GM19395 (cell line): ENCODE results near the gene BMP3.
"Not testable (repeated sequence)": the region's sequence is repeated elsewhere in the genome, so short reads cannot be mapped to it uniquely, and the experiment has no call there.

Experiments used
- ATAC-seq: cut with Tn5 transposase; IDR thresholded peaks from one replicate; pipeline ENCODE4 v1.9.1; 2021; ENCODE audit warnings: mild to moderate bottlenecking, moderate library complexity; ENCODE audit not compliant: unreplicated experiment

Gene BMP3, protein sequence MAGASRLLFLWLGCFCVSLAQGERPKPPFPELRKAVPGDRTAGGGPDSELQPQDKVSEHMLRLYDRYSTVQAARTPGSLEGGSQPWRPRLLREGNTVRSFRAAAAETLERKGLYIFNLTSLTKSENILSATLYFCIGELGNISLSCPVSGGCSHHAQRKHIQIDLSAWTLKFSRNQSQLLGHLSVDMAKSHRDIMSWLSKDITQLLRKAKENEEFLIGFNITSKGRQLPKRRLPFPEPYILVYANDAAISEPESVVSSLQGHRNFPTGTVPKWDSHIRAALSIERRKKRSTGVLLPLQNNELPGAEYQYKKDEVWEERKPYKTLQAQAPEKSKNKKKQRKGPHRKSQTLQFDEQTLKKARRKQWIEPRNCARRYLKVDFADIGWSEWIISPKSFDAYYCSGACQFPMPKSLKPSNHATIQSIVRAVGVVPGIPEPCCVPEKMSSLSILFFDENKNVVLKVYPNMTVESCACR

DNA sequence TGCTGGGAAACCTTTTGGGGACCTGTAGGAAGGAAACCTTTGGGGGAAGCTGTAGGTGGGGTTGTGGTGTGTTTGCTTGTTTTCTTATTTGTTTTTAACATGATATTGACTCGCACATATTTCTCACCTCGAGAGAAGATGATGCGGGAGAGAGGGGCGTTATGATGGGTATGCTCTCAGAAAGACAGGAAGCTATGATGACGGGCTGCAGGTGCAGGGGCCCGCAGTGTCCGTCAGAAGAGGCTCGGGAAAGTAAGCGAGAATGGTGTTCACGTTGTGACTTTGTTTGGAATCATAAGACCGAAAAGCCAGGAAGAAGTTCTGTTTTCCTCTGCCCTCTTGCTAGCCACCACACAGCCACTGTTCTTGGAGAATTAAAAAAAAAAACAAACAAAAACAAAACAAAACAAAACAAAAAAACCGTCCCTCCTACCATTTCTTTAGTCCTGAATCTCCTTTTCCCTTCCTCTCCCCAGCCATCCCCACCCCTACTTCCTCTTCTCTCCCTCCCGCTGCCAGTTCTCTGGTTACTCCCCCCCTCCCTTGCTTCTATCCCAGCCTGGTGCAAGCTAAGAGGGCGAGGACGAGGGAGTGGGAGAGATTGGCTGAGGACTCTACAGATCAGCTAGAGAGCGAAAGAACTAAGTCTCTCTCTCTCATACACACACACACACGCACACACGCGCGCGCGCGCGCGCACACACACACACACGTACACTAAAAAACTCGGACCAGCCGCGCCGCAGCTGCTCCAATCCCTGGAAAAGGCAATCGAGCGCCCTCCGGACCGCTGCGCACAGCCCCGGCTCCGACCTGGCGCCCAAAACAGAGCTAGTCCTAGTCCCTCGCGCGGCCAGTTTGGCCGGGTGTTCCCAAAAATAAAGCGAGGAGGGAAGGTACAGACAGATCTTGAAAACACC is at the start of gene BMP3:
Gene BMP3, plus strand, starts transcription at position 648 of the 920 bp plus-strand sequence. CDS start 577 bp downstream, outside the sequence.
- ATAC-seq = no peak

- ATAC-seq = no peak
Observed at GRCh38 chr4:80986011-80986410, 44.5 kb upstream of the BMP3 start.

- peak; percentile 86 for ATAC-seq
Observed at GRCh38 chr4:80989921-80990544, 40.5 kb upstream of the BMP3 start.

DNA sequence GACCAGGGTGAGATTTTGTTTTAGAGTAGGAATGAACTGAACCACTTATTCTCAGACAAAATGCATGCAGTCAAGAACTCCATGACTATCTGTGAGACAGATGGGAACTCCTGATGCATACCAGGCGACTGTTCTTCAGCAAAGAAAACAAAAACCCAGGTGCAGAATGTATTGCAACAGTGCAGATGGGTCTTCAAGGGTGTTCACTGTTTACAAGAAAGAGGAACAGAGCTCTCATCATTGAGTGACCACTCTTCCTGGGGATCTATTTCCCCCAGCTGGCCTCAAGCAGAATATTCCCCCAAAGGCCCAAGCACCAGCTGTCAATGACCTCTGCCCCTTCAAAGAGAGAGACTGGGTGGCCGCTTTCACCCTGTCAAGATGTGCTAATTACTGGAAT is 39.7 kb upstream of the BMP3 start:
- no peak for ATAC-seq

GRCh38 chr4:80999943-81000342 is 30.6 kb upstream of the BMP3 start:
- no peak for ATAC-seq

DNA sequence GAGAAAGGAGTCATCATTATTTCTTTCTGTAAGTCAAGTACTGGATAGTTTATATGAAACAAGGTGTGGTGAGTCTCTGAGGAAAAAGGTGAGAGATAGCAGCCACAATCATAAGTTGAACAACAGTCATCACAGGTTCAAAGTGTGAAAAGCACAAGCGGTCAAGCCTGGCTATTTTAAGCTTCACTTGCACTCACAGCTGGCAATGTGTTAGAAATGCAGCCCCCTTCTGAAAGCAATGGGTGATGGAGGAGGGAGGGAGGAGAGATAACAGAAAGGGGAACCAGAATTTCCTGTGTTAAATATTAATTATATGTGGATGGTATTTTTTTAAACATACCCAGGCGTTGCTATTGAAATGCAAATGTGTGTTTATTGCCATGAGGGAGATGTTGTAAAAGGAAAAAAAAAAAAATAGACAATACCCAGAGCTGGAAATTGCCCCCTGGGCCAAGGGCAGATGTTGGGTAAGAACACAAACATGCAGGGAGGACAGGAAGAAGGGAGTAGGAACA is 26.9 kb upstream of the BMP3 start:
- ATAC-seq = peak; percentile 100

DNA sequence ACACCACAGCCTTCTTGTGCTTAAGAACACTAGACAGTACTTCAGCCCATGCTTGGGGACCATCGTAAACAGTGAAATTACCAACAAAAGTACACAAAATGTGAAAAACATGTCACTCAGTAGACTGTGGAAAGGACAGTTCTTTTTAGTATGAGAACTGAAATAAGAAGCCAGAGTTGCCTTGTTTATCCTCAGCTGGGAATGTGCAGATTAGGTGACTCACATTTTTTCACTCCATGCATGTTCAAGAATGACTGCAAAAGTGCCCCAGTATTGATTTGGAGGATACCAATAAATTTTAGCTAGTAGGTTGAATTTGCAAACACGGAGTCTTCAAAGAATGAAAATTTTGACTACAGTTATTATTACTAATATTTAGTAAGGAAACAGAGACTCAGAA is 23.1 kb upstream of the BMP3 start:
- ATAC-seq = no peak

GRCh38 chr4:81016566-81016965 is 13.9 kb upstream of the BMP3 start:
- ATAC-seq = not testable (repeated sequence)

- ATAC-seq = no peak
Observed at GRCh38 chr4:81019006-81019405, 11.5 kb upstream of the BMP3 start.

GRCh38 chr4:81021142-81021944 is 9.2 kb upstream of the BMP3 start:
- ATAC-seq = no peak

DNA sequence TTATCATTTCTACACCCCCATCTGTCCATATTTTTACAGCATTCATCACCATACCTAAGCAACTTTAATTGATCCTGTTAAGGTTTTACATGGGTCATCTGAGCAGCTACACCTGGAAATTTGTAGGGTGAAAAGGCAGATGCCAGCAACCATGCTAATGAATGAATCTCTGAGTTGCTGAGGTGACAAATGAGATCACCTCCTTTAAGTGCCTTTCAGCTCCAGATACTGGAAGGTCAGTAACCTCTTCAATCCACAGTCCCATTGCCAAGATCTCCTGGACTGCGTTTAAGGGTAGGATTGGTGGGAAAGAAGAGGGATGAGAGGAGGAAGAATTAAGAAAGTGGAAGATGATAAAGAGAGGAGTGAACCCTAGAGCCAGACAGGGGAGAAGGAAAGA is 8.5 kb upstream of the BMP3 start:
- ATAC-seq = no peak

DNA sequence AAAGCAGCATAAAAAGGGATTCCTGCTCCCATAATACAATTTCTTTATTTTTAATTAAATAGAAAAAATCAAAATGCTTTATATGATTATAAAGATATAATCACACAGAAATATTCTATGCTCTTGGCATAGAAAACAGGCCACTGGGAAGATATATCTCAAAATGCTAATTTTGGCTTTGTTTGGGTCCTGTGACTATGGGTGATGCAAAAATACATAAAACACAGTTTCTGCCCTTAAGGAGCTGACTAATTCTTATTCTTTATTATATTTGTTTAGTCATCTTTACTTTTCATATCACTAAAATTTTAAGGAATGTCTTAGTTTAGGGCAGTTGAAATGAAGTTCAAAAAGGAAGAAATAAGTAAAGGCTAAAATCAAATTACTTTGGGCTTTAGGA is 7.0 kb upstream of the BMP3 start:
- ATAC-seq = no peak

DNA sequence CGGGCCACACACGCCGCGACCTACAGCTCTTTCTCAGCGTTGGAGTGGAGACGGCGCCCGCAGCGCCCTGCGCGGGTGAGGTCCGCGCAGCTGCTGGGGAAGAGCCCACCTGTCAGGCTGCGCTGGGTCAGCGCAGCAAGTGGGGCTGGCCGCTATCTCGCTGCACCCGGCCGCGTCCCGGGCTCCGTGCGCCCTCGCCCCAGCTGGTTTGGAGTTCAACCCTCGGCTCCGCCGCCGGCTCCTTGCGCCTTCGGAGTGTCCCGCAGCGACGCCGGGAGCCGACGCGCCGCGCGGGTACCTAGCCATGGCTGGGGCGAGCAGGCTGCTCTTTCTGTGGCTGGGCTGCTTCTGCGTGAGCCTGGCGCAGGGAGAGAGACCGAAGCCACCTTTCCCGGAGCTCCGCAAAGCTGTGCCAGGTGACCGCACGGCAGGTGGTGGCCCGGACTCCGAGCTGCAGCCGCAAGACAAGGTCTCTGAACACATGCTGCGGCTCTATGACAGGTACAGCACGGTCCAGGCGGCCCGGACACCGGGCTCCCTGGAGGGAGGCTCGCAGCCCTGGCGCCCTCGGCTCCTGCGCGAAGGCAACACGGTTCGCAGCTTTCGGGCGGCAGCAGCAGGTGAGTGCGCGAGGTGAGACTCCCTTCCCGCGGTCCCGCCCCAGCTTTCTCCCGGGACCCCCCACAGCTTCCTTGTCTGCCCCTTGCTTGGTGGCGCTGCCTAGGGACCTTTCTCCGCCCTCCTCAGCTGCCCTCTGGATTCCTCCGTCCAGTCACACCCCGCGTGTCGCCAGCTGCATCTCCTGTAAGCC is 678 bp downstream of the BMP3 start:
- ATAC-seq = no peak

GRCh38 chr4:81031796-81032551 is 1.5 kb downstream of the BMP3 start:
- ATAC-seq = no peak

DNA sequence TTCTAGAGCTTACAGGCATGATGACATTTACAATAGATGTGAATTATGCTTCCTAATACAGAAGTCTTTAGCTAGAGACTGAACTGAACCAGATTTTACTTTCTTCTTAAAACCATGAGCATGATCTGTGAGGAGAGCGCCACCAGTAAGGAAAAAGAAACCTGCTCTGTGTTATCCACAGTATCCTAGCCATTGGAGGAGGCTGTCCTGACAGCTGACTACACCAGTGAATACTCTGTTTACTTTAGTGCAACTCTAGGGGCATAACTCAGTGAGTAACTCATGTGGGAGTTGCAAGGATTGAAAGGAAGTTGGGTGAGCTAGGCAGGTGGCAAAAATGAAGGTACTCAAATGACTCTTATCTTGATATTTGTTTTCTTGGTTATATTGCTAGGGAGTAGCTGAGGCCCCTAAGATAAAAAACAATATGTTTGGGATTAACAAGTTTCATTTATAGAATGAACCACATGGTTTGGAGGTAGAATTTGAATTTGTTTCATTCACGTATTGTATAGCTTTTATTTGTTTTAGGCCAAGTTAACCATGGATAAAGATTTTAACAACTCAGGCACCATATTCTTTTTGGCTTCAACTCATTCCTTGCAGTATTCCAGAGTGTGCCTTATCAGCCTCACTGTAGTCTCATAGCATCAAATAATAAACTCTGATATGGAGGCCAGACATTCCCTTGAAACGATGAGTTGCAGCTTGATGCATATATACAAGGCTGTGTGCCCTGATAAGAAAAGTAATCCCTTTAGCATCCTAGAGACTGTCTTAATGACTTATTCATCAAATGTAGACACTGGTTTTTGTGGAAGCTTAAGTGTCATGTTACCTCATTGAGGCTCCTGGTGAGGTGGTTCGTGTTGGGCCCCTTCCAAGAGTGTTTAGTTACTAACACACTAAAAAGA is 2.5 kb downstream of the BMP3 start:
- ATAC-seq = no peak

DNA sequence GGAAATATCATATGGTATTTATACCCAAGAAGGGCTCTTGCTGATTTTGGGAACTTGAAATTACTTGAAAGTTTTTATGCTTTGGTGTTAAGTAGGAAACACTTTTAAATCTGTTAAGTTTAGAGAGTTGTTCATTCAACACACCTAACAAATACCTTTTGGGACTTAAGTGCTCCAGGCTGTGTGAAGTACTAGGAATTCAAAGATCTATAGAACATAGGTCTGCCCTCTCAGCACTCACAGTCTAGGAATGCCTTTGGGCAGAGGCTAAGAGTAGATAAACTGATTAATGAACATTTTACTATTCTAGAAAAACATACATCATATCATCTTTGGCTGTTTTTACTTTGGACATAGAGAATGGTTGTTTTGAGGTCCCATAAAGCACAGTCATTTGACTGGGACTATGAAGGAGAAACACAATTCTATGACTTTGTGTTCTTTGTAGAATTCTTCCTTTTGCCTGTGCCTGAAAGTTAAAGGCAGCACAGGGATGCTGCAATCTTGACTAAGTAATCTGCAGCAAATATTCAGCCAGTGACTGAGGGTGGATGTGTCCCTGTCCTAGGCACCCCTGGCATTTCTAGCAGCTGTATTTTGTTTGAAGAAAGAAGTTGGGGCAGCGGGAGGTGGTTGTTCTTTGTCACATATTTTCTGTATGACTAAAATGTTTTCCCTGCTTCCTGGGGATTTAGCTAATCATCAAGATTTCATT is 8.3 kb downstream of the BMP3 start:
- no peak for ATAC-seq

DNA sequence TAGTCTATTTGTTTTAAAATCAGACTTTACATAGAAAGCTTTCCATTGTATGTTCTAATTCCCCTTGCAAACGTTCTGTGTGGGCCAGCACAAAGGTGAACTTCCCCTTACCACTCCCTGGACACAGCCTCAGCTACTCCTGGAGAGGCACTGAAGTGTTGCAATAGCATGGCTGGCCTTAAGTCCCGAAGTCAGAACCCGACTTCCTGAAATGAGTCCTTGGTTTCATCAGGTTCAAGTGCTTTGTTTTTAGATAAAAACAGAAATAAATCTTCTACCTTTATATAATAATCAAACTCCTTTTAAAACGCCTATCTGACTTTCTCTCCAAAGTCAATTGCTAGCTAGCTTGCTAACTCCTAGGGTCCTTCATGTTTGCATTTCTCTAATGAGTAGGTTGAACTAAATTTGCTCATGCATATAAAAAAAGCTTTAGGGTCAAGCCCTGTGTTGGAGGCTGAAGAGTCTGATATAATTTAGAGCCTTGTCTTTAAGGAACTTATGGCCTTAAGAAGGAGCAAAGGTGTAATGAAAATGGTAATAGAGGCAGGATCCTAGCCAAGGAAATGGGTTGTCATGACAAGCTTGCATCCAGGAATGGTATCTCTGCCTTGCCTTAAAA is 9.0 kb downstream of the BMP3 start:
- ATAC-seq = peak; percentile 58
